SKM-1 (cell line): ENCODE measurements around the gene VPS54.
"Not testable (repeated sequence)": the region's sequence is repeated elsewhere in the genome, so short reads cannot be mapped to it uniquely, and the experiment has no call there.

Experiments
- DNase-seq: peaks from one replicate; lab custom pipeline; 2025; ENCODE audit not compliant: unreplicated experiment; lab: John Stamatoyannopoulos, UW

VPS54 gene

DNA sequence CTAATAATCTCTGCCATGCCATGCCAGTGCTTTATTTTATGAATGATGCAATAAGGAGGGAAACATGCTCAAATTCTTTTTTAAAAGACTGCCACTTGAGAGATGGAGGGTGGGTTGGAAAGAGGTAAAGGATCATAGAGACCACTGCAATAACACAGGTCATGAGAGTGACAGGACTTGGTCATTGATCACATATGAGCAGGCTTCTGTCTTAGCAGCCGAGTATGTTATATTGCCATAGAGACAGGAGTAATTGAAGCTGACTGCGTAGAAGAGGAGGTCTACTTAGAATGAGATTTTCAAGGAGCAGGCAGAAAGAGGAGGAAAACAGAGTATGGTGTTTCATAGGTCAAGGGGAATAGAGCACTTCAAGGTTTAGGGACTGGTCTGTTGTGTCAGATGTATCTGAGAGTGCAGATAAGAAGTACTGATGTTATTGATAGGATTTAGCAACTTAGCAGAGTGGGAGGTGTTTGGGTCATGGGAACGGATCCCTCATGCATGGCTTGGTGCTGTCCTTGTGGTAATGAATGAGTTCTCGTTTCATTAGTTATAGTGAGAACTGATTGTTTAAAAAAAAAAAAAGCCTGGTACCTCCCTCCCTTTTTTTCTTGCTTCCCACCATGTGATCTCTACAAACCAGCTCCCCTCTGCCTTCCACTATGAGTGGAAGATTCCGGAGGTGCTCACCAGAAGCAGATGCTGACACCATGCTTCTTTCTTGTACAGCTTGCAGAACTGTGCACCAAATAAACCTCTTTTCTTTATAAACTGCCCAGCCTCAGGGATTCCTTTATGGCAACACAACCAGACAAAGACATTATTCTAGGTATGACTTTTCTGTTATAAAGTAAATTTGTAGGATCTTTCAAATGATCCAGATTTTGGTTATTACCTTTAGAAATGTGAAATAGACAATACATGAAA, 144.8 kb downstream of the VPS54 start:
- no peak for DNase-seq

DNA sequence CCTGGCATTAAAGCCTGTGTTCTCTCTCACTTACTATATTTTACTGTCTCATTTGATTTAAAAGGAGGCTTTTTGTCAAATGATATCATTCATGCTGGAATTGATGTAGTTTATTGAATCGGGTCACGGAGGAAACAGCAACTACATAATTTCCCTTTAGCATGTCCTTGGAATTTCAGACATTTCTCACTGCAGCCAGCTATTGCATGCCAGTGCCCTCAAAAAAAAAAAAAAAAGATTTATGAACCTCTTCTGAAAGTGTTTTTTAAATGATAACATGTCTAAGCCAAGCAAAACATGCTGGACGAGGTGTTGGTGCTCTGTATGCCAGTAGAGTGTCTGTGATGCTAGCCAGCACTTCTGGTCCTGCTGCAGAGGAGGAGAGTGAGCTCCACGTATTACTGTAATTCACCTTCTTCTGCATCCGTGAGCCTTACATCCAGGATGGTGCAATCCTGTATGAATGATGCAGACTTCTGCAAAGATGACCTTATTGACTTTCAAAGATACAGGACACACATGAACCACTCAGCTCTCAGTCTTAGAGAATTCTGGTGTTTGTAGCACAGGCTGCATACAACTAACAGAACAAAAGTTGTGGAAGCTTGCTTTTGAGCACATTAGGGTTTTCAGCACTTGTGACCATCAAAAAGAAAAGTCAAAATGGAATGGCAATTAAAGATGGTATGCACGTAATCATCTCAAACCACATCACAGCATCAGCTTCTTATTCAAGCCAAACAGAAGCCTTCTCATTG, 146.5 kb downstream of the VPS54 start:
- DNase-seq: no peak

DNA sequence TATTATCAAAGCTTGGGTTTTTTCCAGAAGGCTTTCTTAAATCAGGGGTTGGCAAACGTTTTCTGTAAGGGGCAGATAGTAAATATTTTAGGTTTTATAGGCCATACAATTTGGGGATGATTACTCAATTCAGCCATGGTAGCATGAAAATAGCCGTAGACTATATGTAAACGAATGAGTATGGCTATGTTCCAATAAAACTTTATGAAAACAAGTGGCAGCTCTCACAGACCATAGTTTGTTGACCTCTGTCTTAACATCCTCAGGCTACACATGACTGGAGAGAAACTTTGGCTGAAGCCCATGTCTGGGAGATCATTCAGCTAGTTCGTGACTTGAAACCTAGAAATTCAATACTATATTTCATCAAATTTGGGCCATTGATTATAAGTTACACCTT, 147.4 kb downstream of the VPS54 start:
- DNase-seq: no peak

GRCh38 chr2:63870679-63871078, 148.5 kb downstream of the VPS54 start:
- DNase-seq: no peak

GRCh38 chr2:63866009-63866709, 153.1 kb downstream of the VPS54 start:
- no peak for DNase-seq

DNA sequence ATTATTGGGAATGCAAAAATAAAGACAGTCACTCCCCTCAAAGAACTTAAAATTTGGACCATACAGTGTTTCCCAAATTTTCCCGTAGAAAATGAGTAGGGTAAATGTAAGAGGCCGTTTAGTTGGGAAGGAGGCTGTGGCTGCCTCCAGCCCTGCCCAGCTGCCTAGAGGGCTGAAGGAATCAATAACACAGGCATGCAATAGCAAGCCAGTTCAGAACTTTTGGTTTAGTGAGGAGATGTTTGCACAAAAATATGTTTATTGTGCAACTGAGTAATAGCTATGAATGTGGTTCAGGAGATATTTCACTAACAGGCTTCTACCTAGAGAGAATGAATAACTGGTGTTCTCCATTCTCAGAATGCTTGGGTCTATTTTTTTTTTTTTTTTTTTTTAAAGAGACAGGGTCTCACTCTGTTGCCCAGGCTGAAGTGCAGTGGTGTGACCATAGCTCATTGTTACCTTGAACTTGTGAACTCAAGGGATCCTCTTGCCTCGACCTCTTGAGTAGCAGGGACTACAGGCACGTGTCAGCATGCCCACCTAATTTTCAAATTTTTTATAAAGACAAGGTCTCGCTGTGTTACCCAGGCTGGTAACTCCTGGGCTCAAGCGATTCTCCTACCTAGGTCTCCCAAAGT, 153.9 kb downstream of the VPS54 start:
- no peak for DNase-seq

DNA sequence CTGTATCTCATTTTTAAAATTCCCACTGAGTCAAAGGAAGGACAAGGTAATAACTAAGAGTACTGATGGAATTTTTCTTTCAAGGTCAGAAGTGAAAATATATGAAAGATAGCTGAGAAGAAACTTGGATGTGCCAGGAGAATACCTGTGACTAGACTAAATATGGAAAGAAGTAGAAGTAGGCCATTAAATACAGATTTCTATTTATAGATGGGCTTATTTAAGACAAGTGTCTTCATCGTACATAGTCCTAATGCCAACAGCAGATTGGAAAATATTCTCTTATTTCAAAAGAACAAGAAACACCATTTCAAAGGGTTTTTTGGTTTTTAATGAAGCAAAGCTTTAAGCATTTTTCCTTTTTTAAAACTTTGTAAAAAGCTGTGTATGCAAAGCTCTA, 155.5 kb downstream of the VPS54 start:
- no peak for DNase-seq

GRCh38 chr2:63862806-63863205, 156.4 kb downstream of the VPS54 start:
- DNase-seq: no peak

GRCh38 chr2:63861220-63861822, 157.9 kb downstream of the VPS54 start:
- no peak for DNase-seq

- DNase-seq: no peak
Observed at GRCh38 chr2:63858291-63858690, 160.9 kb downstream of the VPS54 start.

- DNase-seq: no peak
Observed at GRCh38 chr2:63856303-63856603, 163.0 kb downstream of the VPS54 start.

GRCh38 chr2:63855418-63856302, 163.6 kb downstream of the VPS54 start:
- DNase-seq: no peak

DNA sequence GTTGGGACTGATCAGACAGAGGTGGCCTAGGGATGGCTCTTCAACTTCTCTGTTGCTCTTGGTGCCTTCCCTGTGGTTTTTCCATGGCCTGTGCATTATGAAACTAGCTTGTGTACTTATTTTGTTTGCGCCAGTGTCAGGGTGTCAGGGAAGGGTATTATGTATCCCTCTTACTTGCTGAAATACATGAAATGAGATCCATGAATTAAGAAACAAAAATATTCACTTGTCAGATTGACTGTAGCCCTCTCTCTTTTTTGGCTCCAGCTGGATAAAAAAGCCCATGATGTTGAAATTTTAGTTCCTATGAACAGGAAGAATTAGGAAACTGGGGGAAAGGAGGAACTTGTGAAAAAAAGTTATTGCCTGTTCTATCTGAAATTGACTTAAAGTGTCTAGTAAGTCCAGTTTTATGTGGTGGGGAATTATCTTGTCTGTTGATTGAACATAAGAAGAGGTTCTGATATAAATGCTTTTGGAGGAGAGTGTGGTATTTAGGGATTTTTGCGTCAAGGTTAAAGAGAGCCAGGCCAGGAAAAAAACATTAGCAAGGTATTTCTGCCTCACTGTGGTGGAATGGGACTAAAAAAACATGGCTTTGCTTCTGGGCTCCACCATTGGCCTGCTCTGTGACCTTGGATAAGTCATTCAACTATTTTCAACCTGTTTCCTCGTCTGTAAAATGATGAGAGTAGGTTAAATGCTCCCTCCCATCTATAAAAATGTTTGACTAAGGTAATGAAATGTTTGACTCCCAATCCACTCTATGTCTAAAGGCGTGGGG, 165.5 kb downstream of the VPS54 start:
- DNase-seq: no peak

DNA sequence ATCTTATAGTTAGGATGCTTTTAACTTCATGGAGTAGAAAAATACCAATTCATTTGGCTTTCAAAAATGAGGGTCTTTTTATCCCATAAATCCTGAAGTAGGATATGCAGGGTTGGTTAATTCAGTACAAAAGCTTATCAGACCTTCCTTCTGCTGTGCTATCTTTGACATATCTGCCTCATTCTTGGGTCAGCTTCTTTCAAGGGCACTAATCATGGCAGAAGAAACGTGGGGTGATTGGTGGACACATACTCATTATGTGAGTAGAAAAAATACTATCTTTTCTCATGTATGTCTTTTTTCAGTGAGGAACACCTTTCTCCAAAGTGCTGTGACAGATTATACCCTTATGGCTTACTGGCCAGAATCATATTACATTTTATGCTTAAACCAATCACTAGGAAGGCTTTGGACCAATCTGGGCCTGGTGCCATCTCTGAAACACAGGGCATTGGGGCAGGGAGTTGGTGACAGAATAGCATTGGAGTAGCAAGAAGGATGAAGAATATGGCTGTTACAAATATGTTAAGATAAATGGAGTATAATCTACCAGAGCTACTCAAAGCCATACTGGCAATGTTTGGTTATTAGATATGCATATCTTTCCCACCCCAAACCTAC, 167.4 kb downstream of the VPS54 start:
- DNase-seq: no peak

DNA sequence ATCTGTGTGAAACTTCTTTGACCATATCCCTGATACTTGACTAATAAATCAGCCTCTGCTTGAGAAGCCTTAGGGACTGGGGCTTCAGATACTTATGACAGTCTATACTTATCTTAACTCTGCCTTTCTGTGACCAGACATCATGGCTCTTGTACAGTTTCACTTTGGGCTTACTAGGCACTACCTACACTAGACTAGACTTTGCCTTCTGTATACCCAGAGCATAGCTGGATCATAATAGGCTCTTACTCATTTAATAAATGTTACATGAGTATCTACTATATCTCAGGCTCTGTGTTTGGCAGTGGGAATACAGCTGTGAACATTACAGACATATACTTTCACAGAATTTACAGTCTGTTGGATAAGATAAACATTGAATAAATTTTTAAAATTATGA, 168.6 kb downstream of the VPS54 start:
- no peak for DNase-seq

GRCh38 chr2:63850204-63850571, 169.0 kb downstream of the VPS54 start:
- DNase-seq: no peak

DNA sequence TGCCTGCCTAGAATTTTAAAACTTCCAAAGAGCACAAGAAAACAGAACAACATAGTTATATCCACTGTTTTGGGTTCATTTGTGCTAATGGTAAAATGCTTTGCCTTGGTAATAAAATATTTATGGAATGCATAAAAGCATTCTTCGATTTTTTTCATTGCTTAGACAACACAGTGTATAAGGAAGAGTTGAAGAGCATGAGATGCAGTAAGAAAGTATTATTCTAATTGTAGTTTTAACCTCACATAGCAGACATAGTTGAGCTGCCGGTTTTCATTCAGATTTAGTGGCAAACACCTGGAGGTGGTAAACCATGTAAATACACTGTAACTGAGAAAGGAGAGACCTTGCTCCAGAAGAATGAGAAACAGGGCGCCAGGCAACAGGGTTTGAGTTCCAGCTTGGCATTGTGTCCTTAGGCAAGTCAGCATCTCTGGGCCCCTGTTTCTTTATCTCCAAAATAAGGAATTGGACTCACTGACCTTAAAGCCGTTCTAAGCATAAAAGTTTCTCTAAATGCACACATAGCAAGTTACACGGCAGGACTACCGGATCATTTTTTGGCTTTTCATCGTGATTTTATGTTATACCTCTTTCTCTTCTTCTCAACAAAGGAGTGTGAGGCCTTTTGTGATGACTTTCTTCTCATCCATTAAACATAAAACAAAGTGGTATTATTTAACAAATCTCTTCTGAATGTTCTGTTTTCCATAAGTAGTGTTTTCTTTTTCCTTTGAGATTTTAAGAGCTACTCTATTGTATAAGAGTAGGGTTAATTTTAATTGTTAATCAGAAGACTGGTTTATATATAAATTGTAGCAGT, 169.6 kb downstream of the VPS54 start:
- no peak for DNase-seq

- DNase-seq: not testable (repeated sequence)
Observed at GRCh38 chr2:63847571-63847970, 171.7 kb downstream of the VPS54 start.
